CD4-positive, alpha-beta T cell treated with Interferon alpha-2 for 1 hour (primary cell): Measurements from ENCODE around the gene MCHR1.
"Not testable (repeated sequence)": the region's sequence is repeated elsewhere in the genome, so short reads cannot be mapped to it uniquely, and the experiment has no call there.

ENCODE experiments used
- DNase-seq, 2 donors: peaks; one replicate each; pipeline ENCODE4 v3.0.0-alpha.2; 2020 to 2022

Gene MCHR1, protein sequence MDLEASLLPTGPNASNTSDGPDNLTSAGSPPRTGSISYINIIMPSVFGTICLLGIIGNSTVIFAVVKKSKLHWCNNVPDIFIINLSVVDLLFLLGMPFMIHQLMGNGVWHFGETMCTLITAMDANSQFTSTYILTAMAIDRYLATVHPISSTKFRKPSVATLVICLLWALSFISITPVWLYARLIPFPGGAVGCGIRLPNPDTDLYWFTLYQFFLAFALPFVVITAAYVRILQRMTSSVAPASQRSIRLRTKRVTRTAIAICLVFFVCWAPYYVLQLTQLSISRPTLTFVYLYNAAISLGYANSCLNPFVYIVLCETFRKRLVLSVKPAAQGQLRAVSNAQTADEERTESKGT

DNA sequence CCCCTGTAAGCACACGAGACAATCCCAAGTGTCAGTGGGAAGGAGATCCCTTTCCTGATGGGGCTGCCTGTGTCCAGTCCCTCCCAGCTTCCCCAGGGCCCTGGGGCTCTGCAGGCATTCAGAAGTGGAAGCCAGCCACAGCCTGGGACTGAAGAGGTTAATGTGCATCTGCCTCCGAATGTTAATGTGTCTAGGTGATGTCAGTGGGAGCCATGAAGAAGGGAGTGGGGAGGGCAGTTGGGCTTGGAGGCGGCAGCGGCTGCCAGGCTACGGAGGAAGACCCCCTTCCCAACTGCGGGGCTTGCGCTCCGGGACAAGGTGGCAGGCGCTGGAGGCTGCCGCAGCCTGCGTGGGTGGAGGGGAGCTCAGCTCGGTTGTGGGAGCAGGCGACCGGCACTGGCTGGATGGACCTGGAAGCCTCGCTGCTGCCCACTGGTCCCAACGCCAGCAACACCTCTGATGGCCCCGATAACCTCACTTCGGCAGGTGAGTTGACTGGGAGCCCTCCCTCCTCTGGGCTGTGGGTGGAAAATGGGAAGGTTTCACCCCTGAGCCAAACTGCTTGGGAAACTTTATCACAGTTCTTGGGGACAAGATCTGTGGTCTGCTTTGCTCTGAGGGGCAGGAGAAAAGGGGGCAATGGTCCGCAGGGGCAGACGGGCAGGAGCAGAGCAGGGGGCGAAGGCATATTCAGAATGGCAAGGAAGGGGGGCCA lies at the start of gene MCHR1:
MCHR1 (plus strand) TSS at position 236 of the 715 bp plus-strand sequence; CDS start at position 405, 169 bp downstream.
- DNase-seq = no peak

DNA sequence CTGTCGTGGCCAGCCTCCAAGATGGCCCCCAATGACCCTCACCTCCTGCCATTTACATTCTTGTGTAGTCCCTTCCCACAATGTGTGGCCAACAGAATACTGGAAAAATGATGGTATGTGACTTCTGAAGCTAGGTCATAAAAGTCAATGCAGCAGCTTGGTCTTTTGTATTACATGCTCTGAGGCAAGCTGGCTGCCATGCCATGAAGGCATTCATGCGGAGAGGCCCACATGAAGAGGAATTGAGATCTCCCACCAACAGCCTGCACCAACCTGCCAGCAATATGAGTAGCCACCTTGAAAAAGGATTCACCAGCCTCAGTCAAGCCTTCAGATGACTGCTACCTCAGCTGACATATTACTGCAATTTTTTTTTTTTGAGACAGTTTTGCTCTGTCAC lies 47.4 kb upstream of the MCHR1 start:
- DNase-seq = no peak

DNA sequence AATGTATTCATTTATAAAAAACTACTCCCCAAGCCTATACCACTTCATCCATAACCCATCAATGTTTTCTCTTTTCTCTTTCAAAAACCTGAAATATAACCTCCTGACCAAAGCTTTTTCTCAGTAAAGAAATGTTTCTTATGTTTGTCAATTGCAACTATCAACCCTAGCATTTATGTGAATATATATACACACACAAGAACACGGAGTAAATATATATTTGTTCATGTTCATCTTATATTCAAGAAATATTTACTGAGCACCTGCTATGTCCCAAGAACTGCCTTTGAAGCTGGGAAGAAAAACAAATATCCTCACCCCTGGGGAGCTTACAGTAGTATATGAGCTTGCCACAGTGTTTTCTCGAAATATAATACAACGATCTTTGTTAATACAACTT lies 46.2 kb upstream of the MCHR1 start:
- no peak for DNase-seq

DNA sequence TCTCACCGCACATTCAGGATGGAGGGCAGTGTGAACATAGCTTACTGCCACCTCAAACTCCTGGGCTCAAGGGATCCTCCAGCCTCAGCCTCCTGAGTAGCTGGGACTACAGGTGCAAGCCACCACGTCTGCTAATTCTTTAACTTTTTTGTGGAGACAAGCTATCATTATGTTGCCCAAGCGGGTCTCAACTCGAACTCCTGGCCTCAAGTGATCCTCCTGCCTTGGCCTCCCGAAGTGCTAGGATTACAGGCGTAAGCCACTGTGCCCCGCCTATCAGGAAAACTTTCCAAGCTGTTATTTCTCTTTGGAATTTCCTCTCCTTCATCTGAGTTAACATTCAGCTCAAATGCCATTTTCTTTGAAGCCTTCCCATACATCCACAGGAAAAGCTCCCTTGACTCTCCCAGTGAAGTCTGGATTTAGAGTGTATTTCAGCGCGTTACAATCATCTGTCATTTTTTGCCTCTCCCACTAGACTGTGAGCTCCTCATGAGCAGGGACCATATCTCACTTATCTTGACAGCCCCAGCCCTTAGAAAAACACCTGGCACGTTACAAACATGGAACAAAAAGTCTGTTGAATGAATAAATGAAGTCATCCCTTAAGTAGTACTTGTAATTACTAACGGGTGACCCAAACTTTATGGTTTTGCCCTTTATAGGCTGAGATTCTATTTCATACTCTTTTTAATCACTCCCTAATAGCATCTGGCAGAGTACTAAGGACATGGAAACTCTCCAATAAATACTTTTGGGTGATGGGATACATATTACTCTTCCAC lies 45.0 kb upstream of the MCHR1 start:
- DNase-seq = no peak

DNA sequence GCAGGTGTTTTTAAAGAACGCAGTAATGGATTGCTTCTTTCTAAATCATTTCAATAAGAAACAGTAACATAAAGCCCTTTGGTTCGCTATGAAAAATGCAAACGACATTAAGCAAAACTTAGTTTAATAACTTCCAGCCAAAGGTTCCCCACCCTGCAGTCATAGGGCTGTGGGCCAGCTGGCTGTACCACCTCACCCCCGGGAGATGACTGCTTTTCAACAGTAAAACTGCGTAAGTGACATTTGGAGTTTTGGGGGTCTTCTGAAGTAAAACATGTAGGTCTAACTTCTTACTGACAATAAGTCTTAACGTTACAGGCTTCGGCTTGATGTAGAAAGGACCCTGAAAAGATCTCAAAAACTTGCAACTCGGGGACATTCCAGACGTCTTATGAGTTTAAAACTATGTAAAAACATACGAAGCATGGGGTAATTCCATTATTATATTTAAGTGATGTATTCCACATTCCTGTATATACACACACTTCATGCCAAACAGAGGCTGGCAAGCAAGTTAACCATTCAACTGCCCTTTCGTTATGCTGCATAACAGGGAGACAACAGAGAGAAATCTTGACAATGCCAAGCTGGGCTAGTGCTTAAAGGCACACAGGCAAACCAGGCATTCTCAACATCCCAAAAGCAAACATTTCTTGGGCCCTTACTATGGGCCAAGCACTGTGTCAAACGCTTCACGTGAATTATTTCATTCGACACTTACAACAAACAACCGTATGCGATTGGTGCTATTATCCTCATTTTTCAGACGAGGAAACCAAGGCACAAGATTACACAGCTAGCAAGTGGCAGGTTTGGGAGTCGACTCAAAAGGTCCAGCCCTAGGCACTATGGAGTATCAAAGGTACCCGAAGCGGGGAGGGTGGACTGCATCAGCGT lies 44.0 kb upstream of the MCHR1 start:
- DNase-seq = no peak

DNA sequence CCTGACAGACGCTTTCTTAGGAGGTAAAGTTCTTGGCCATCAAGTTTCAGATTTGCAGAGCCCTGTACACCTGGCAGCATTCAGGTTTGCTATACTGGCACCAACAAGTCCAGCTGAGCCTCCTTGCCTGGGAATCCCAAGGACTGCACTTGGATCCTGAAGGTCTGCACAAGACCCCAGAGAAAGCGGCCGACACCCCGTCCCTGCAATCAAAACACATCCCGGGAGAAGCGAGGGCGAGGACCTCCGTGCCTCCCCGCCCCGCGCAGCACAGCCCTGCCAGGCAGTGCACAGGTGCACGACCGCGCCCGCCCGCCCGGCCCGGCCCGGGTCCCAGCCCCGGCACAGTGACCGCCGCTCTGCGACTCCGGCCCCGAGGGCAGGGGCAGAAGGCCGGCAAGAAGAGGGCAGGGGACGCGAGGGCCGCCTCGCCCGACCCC lies 43.3 kb upstream of the MCHR1 start:
- DNase-seq = no peak

DNA sequence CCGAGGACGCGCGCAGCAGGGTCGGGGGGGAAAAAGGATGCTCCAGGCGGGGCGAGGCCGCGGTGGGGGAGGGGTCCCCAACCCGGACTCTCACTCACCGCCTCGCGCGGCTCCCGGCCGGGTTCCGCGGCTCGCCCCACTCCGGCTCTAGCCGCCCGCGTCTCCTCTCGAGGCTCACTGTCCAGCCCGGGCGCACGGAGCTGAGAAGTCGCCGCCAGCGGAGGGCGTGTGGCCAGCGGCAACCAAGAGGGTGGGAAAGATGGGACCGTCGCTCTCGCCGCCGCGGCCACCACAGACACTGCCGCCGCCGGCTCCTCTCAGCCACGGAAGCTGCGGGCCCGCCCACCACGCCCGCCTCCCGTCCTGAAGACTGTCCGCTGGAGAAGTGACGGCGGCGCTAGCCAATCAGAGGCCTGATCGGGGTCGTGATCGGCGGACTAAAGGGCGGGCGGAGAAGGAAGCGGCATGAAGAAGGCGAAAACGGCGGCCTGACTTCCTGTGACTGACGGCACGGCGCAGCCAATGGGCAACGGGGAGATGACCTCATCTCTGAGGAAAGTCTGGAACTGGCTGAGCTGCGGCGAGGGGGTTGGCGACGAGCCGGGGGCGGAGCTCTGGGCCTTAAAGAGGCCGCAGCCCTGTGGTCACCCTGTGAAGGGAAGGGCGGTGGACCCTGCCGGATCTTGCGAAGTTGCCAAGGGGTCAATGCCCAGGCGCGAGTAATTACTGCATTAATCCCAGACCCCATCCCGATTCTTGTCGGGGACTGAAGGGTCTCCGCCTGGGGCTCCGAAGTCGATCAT lies 42.7 kb upstream of the MCHR1 start, which contains the start of gene MRTFA:
MRTFA (minus strand) TSS at position 340 of the 803 bp plus-strand sequence.
- DNase-seq = peak; percentile 99

DNA sequence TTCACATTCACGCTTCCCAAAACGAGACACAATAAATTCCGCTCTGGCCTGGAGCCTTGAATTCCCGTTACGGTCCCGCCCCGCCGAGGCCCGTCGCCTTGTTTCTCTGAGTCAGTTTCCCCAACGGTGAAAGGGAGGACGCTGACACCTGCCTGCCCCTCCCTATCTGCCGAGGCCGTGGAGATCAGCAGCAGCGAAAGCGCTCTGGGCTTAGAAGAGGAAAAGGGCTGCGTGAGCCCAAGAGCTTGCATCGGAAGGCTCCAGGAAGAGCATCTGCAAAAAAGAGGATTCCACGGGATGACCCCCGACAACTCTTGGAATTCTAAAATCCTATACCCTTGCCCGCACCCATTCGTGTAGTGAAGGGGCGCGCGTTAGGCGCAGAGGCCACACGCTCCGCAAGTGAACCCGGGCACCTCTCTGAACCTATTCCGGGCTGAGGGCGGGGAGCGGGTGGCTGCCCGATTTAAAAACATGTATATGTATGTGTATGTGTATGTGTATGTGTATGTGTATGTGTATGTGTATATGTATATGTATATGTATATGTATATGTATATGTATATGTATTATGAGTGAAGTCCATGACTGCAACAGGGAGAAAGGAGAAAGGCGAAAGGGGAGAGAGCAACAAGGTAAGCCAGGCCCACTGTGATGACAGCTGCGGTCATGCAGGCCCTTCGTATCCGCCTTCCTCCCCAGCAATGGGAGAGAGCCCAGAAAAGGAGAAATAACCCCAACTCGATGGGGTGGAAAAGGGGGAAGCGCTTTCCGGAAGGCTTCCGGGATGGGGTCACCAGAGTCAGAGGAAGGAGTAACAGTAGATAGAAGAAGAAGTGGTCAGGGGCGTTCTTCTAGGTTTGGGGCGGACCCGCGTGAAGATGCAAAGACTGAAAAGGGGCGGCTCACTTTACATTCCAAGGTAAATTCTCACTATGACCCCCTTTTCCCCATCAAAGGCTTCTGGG lies 41.8 kb upstream of the MCHR1 start:
- peak; percentile 34 to 50 for DNase-seq

DNA sequence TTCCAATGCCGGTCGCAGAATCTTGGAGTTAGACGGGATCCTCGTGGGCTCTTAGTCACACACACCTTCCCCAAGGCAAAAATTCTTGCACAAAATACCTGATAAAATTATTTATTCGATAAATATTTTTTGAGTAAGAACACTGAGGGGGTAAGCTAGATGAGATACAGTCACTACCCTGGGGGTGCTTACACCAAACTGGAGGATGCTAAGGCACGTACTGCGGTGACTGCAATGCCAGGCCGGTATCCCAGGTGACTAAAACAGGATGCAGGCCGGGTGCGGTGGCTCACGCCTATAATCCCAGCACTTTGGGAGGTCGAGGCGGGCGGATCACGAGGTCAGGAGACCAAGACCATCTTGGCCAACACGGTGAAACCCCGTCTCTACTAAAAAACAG lies 41.0 kb upstream of the MCHR1 start:
- no peak for DNase-seq

DNA sequence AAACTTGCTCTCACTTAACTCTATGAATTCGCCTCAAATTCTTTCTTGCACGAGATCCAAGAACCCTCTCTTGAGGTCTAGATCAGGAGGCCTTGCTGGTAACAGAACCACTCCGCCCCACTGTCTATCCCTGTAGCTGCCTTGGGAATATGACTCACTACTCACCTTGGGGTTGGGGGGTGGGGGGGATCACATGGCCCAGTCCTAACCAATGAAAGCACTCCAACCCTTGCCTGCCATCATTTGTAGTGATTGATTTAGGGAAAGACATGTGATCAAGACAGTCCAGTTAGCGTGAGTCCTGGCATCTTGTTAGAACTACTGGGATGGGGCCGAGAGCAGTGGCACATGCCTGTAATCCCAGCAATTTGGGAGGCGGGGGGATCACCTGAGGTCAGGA lies 38.0 kb upstream of the MCHR1 start:
- DNase-seq = no peak

DNA sequence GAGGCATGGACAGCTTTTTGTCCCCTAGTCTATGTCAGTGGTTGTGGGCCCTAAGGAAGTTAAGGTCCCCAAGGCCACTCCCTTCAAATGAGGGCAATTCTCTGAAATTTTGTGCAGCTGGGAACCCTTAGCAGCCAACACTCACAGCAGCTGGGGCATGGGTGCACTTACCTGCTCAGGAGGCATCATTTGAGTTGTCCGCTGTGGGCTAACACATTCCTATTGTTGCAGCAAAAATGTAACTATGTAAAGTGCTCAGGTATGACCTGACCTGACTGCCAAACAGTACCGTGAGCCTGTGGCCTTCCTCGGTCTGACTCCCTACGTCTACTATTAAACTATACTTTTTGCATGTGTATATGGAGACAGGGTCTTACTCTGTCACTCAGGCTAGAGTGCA lies 37.0 kb upstream of the MCHR1 start:
- DNase-seq = no peak

DNA sequence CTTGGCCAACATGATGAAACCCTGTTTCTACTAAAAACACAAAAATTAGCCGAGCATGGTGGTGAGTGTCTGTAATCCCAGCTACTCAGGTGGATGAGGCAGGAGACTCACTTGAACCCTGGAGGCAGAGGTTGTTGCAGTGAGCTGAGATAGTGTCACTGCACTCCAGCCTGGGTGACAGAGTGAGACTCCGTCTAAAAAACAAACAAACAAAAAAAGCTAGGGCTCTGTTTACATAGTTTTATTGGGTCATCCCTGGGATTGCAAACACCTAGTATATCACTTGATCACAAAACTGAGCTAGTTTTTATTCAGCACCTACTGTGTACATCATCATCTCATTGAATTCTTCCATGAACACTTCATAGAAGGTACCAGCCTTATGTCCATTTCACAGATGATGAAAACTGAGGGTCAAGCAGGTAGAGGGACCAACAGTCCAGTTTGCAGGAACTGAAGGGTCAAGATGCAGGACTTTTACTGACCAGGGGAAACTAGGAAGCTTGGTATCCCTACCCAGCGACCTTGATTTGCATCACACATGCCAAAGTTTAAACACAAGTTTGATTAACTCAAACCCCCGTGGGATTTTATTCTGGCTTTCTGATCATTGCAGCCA lies 33.6 kb upstream of the MCHR1 start:
- DNase-seq = no peak

DNA sequence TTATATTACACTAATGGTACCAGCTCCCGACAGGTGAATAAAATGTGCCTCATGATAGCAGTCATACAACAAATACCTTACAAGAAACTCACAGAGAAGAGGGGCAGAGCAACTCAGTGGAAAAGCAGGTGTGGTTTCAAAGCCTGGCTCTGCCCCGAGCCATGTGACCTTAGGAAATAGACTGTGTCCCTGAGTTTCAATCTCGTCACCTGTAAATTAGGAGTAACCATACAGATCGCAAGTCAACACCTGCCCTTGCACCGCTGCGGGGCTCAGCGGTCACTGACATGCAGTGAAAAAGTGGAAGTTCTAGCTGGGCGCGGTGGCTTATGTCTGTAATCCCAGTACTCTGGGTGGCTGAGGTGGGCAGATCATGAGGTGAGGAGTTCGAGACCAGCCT lies 30.9 kb upstream of the MCHR1 start:
- DNase-seq = no peak

DNA sequence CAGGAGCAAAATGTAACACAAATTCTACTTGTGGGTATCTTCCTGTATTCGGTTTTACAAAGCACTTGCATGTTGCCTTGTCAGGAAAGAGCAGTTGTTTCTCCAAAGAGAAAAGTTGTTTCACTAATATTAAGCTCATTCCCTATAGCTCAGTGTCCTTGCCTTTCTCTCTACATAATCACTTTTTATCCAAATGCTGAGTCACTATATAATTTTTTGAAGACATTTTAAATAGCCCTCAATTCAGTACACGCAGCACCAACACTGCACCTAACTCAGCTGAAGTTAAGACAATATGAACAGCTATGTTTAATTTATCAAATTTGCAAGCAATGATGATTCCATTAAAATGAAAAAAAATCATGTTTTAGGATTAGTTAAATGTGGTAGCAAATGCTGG lies 28.2 kb upstream of the MCHR1 start:
- no peak for DNase-seq

DNA sequence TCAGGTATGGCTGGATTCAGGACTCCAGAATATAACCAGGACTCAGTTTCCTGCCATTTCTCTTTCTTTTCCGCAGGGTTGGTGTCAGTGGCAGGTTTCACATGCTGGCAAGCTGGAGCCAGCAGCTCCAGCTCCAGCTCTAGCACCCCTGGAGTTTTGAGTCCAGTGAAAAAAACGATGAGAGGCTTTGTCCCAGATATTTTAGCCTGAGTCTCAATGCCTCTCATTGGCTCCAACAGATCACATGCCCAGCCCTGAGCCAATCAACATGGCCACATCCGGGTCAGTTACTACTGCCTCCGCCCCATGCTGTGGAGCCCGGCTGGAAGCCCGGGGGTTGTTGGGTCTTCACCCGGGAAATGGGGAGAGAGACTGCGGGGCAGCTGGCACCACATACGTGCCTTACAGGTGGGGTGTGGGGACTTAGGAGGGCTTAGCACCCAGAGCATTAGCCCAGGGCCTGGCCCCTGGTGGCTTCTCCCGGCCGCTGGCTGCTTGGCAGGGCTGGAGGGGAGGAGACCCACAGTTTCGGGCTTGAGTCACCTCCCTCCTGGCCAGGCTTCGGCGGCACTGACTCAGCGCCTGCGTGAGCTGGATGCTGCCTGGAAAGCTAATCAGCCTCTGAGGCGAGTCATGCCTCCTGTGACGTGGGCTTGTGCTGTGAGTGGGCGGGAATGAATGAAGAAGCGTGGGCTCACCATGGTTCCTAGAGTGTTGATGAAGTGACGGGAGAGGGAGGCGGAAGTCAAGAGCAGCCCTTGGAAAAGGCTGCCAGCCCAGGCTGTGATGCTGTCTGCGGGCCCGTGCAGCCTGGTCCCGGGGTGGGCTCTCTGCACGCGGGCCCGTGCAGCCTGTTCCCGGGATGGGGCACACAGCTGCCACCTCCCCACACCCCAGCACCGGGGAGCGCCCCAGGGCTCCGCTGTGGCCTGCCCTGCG lies 27.5 kb upstream of the MCHR1 start:
- peak; percentile 80 to 81 for DNase-seq

DNA sequence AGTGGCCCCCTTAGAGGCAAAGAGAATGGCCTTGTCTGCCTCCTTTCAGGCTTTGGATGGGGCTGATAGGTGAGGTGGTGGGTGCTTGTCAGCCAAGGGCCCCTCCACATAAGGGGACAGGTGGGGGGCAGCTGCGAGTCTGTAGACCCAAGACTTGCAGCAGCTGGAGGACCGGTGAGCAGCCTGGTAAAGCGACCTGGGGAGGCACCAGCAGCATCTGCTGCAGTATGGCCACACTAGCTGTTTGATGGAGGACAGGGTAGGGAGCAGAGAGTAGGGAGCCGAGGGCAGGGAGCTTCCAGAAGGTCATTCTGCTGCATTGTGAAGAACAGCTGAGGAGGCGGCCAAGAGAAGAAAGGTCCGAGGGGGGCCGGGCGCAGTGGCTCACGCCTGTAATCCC lies 25.9 kb upstream of the MCHR1 start:
- no peak for DNase-seq

DNA sequence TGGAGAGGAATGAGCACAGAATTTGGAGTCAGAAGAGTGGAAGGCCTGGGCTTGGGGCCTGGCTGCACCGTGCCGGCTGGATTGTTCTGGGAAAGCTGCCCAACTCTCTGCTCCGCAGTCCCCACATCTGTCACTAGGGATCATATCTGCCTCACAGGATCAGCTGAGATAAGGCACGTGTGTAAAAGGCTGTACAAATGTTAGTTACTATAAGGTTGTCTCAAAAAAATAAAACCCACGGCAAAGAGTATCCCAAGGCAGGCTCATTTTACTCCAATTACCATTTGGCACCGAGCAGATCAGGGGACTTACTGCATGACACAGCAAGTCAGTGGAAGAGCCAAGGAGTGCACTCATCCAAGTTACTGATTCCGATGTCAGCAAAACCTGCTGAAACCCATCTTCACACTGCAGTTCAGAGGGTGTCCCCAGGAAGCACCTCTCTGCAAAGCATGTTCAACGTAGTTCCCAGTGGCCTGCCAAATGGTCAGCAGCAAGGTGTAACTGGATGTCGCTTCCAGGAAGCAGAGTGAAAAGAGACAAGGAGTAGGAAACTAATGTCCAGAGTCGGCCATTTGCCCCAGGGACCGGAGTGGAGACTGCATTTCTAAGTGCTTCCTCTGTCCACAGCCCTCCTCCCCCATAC lies 24.6 kb upstream of the MCHR1 start:
- no peak for DNase-seq

DNA sequence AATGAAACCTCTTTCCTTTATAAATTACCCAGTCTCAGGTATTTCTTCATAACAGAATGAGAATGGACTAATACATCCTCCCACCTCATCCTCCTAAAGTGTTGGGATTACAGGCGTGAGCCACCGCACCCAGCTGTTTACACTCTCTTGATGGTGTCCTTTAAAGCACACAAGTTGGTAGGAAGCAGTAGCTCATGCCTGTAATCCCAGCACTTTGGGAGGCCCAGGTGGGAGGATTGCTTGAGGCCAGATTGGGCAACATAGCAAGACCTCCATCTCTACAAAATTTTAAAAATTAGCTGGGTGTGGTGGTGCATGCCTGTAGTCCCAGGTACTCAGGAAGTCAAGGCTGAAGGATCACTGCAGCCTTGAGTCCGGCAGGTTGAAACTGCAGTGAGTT lies 23.3 kb upstream of the MCHR1 start:
- not testable (repeated sequence) for DNase-seq
